RWPE2 (cell line): ENCODE data around the gene DSCAML1.
A peak's percentile ranks its signal among the peaks of the same experiment; 100 is the strongest.

Experiments
- ATAC-seq: fragments of 200-7000 bp; cut with Tn5 transposase; 3 replicates; pipeline ENCODE4 v1.9.1; 2021; ENCODE audit warnings: low read depth
- DNase-seq: peaks from one replicate; pipeline ENCODE4 v3.0.0-alpha.2; 2020; ENCODE audit warnings: low spot score
- H3K27ac ChIP-seq: fragments of 450-650 bp; 2 replicates; pipeline ENCODE4 v1.5.1; 2017; ENCODE audit warnings: mild to moderate bottlenecking; ENCODE audit not compliant: poor library complexity, severe bottlenecking
- H3K27me3 ChIP-seq: fragments of 250-450 bp; sonication (Bioruptor Pico); 2 replicates; pipeline ENCODE4 v1.5.1; 2021; ENCODE audit warnings: mild to moderate bottlenecking, moderate library complexity; ENCODE audit not compliant: insufficient read depth, poor library complexity, severe bottlenecking
- H3K36me3 ChIP-seq: fragments of 250-450 bp; sonication (Bioruptor Pico); 2 replicates; pipeline ENCODE4 v1.5.1; 2020; ENCODE audit warnings: low read depth, mild to moderate bottlenecking, moderate library complexity
- H3K4me1 ChIP-seq: fragments of 250-450 bp; sonication (Bioruptor Pico); 2 replicates; pipeline ENCODE4 v1.5.1; 2021; ENCODE audit warnings: mild to moderate bottlenecking, moderate library complexity; ENCODE audit not compliant: insufficient read depth, poor library complexity, severe bottlenecking
- H3K4me3 ChIP-seq: fragments of 250-450 bp; sonication (Bioruptor Pico); 2 replicates; pipeline ENCODE4 v1.5.1; 2021; ENCODE audit warnings: mild to moderate bottlenecking, moderate library complexity; ENCODE audit not compliant: severe bottlenecking
- H3K9me3 ChIP-seq: fragments of 250-450 bp; sonication (Bioruptor Pico); 2 replicates; pipeline ENCODE4 v1.5.1; 2021; ENCODE audit warnings: mild to moderate bottlenecking, moderate library complexity; ENCODE audit not compliant: severe bottlenecking
- TF ChIP-seq, protein P1 (sequence below): fragments of 450-650 bp; IDR thresholded peaks from one replicate; pipeline ENCODE4 v1.5.1; 2017; ENCODE audit warnings: mild to moderate bottlenecking, moderate library complexity; ENCODE audit not compliant: poor library complexity, severe bottlenecking

Gene DSCAML1

DNA sequence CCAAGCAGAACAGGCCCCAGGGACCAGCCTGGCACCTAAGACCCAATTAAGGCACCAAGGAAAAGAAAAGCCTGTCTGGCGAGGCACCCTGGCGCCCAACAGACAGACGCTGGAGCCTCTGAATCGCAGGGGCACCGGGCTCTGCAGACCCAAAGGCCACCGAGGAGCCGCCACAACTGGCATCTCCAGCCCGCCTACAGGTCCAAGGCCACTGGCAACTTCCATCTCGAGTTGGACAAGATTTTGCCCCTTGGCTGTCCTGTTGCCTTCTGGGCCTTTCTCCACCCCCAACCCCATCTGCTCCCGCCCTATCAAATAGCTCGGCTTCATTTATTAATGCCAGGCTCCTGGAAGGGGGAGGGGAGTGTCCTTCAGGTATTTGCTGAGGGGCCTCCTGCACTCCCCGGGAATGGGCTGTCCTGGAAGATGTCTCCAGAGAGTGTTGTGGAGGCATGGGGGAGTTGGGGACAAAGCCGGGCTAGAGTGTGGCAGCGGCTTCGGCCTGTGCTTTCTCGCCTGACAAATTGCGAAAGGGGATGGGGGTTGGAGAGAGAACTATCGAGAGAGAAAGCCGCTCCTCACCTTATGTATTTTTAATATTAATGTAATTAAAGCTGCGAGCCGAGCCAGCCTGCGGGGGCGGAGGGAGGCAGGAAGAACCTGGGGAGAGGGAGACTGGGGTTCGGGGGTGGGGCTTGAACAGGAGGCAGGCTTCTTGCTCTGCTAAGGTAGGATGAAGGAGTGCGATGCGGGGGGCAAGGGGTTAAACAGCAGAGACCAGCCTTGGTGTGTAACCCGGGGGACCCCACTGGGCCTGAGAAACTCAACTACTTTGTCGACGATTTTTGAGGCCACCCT lies 2.0 kb downstream of the DSCAML1 start:
- peaks cover 60% of the 10 kb centered on the region for H3K27me3 ChIP-seq
- no peaks in the 10 kb centered on the region for H3K4me1 ChIP-seq
- no peak overlapping the region for H3K27ac ChIP-seq
- H3K4me3 ChIP-seq = no peak overlapping the region
- no peak for ATAC-seq
- H3K36me3 ChIP-seq = no peaks in the 10 kb centered on the region
- peak; percentile 45 for DNase-seq
- H3K9me3 ChIP-seq = no peaks in the 10 kb centered on the region
- TF ChIP-seq, protein P1, sequence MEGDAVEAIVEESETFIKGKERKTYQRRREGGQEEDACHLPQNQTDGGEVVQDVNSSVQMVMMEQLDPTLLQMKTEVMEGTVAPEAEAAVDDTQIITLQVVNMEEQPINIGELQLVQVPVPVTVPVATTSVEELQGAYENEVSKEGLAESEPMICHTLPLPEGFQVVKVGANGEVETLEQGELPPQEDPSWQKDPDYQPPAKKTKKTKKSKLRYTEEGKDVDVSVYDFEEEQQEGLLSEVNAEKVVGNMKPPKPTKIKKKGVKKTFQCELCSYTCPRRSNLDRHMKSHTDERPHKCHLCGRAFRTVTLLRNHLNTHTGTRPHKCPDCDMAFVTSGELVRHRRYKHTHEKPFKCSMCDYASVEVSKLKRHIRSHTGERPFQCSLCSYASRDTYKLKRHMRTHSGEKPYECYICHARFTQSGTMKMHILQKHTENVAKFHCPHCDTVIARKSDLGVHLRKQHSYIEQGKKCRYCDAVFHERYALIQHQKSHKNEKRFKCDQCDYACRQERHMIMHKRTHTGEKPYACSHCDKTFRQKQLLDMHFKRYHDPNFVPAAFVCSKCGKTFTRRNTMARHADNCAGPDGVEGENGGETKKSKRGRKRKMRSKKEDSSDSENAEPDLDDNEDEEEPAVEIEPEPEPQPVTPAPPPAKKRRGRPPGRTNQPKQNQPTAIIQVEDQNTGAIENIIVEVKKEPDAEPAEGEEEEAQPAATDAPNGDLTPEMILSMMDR = no peak

DNA sequence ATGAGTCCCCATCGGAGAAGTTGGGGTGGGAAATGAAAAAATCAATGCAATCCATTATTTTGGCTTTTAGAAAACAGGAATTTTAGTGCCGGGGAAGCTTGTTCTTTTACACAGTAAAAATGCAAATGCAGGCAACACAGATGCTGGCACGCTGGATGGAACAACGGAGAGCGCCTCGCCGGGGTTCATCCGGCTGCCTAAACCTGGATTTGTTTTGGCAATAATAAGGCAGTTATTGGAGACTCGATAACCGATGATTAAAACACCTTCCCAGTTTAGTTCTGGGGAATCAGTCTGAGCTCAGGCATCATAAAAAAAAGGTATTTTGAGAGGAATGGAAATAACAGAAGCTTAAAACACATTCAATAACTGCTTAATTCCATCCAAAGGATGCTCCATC lies 2.9 kb downstream of the DSCAML1 start:
- no peaks in the 10 kb centered on the region for H3K4me1 ChIP-seq
- no peak for ATAC-seq
- H3K27me3 ChIP-seq = peaks cover 51% of the 10 kb centered on the region
- no peak for DNase-seq
- H3K4me3 ChIP-seq = no peak overlapping the region
- no peaks in the 10 kb centered on the region for H3K9me3 ChIP-seq
- H3K36me3 ChIP-seq = no peaks in the 10 kb centered on the region
- TF ChIP-seq, protein P1 = no peak
- no peak overlapping the region for H3K27ac ChIP-seq

DNA sequence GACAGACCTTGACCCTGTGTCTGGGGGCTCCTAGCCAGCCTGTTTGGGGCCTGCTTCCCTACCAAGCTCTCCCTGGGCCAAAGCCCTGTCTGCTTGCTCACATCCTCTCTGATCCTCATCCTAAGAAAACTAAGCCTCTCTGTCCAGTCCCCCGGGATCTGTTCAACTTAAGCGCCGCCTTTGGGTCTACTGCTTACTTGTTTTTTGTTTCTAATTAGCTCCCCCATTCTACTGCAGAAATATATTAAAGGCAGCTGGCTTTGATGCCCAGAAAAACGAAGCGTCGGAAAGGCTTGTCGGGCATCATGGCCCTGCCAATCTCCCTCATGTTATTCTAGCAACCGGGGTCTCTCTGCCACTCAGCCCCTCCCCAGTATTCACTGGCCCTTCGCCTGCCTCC lies 3.4 kb downstream of the DSCAML1 start:
- TF ChIP-seq, protein P1 = no peak
- DNase-seq (no peak), ATAC-seq (no peak)
- H3K27me3 ChIP-seq = peaks cover 47% of the 10 kb centered on the region
- H3K36me3 ChIP-seq = no peaks in the 10 kb centered on the region
- H3K4me3 ChIP-seq = no peak overlapping the region
- H3K27ac ChIP-seq = no peak overlapping the region
- no peaks in the 10 kb centered on the region for H3K9me3 ChIP-seq
- H3K4me1 ChIP-seq = no peaks in the 10 kb centered on the region

DNA sequence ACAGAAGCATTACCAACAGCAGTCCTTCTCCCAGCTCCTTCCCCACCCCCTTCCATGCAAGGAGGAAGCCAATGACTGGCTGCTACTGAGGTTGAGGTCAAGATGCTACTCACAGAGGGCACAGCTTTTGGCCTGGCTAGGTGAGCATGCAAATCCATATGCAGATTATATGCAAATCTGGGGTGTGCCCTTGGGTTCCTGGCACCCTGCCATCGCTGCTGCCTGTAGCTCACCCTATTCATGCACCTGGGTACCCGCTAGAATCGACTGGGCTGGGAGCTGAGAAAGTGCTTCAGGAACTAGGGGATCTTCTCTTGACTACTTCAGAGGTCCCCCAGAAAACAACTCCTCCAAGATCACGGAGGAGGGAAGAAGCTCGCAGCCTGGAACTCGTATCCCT lies 4.0 kb downstream of the DSCAML1 start:
- Histone ChIP-seq H3K4me1 (no peaks in the 10 kb centered on the region), H3K36me3 (no peaks in the 10 kb centered on the region), H3K27me3 (peaks cover 43% of the 10 kb centered on the region), H3K27ac (no peak overlapping the region), H3K4me3 (no peak overlapping the region), H3K9me3 (no peaks in the 10 kb centered on the region)
- DNase-seq = no peak
- TF ChIP-seq, protein P1 = no peak
- no peak for ATAC-seq

DNA sequence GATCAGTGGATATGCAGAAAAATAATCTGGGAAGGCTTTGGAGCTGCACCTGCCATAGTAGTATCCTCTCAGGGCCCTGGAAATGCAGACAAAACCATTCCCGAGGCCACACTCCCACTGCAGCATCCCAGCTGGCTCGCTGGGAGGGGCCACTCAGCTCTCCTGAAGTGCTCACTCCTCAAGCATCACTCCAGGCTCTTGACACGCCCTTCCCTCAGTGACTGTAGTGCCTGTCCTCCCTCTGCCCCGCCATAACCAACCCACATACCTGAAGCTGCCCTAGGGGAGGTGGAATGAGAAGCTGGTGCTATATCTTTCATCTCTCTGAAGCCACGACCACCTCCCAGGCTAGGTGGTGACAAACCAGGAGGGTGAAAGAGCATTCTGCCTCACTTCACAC lies 4.8 kb downstream of the DSCAML1 start:
- TF ChIP-seq, protein P1 = no peak
- peaks cover 36% of the 10 kb centered on the region for H3K27me3 ChIP-seq
- DNase-seq = no peak
- no peaks in the 10 kb centered on the region for H3K36me3 ChIP-seq
- no peak overlapping the region for H3K27ac ChIP-seq
- no peak for ATAC-seq
- H3K4me3 ChIP-seq = no peak overlapping the region
- H3K9me3 ChIP-seq = no peaks in the 10 kb centered on the region
- no peaks in the 10 kb centered on the region for H3K4me1 ChIP-seq
